COLO829 (cell line): ENCODE results near the gene CNOT4.
"Not testable (repeated sequence)": the region's sequence is repeated elsewhere in the genome, so short reads cannot be mapped to it uniquely, and the experiment has no call there.

ENCODE experiments used
- DNase-seq: peaks from one replicate; pipeline ENCODE4 v3.0.0; 2012; ENCODE audit warnings: low spot score

CNOT4 gene

DNA sequence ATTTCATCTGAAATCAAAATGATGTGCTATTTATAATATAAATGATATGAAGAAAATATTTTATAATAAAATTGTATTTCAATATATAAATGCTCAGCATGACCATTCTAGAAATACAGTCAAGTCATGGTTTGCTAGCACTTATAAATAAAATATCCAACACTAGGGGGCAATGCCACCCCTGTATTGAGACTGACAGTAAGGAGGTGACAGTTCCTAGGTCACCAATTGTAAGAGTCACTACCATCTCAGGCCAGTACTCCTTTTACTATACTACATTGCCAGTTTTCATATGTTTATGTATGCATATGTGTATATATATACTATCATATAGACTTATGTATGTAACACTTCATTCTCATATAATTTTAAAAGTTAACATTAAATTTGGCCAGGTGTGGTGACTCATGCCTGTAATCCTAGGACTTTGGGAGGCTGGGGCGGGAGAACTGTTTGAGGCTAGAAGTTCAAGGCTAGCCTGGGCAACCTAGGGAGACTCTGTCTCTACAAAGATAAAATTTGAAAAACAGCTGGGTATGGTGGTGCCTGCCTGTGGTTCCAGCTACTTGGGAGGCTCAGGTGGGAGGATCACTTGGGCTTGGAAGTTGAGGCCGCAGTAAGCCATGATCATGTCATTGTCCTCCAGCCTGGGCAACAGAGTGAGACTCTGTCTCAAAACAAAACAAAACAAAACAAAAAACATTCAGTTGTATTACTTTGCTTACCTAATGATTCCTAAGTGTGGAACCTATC is 2.4 kb upstream of the CNOT4 start:
- DNase-seq, result peak; percentile 84

DNA sequence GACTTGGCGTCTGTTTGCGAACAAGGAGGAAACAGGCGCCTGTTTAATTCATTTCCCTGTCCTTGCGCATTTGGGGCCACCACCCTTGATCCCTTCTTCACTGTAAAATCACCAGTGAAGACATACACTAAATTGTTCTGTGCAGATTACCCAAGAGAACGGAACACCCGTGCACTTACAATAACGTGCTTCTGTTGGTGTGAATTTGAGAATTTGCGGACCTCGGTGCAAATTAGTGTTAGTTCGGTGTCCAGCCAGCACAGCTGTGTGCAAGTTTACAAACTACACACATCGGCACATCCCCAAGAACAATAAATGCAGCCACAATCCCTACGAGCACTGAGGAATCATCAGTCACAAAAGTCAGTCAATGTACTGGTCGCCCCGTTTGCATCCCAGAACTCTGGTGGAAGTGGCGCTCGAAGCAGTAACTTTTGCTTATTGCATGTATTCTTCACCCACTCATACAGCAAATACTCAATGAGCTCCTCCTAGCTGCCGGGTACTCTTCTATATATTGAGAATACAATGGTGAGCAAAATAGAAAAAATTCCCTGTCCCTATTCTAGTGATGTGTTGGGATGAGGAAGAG is 786 bp upstream of the CNOT4 start:
- DNase-seq, result no peak

GRCh38 chr7:135509589-135509838 is 388 bp downstream of the CNOT4 start:
- no peak for DNase-seq

- DNase-seq, result no peak
These were observed 866 bp downstream of the CNOT4 start for GRCh38 chr7:135508883-135509588.

DNA sequence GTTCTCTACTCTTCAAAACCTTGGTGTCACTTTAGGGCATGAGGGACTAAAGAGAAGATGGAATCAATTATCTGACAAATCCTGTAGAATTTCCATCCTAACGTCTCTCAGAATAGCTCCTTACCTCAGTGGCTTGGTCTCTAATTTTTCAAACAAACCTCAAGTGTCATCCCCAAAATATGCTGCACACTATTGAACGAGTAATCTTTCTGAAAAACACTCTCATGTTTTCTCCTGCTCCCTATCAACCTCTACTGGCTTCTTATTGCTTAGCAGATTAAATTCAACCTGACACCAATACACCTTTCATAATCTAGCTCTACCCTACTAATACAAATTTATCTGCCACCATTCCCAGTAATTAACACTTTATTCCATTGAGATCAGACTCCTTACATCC is 8.5 kb downstream of the CNOT4 start:
- no peak for DNase-seq

- DNase-seq, result no peak
These were observed 10.1 kb downstream of the CNOT4 start for GRCh38 chr7:135499818-135500217.

DNA sequence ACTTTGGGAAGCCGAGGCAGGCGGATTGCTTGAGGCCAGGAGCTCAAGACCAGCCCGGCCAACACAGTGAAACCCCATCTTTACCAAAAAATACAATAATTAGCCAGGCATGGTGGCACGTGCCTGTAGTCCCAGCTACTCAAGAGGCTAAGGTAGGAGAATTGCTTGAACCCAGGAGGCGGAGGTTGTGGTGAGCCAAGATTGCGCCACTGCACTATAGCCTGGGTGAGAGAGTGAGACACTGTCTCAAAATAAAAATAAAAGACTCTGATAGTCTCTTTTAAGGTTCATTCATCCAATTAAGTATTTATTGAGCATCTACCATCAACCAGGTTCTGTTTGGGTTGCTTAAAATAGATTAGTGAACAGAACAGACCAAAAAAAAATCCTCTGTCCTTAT is 12.7 kb downstream of the CNOT4 start:
- DNase-seq, result not testable (repeated sequence)

DNA sequence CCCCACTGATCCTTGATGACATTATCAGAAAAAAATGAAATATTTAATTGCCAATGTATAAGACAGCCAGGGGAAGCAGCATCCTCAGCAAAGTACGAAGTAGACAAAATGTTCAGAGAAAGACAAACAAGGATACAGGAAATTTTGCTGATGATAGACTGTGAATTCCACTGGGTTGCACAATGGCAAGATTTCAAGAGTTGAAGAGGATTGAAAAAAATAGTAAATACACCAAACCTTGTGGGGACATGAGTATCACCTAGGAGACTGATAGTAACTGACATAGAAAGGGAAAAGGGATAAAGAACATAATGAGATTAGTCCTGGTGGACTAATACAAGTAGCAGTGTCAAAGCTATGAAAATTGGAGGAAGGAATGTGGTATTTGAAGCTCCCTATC is 16.5 kb downstream of the CNOT4 start:
- DNase-seq, result no peak

GRCh38 chr7:135492151-135492550 is 17.8 kb downstream of the CNOT4 start:
- no peak for DNase-seq

GRCh38 chr7:135490783-135491182 is 19.1 kb downstream of the CNOT4 start:
- DNase-seq, result no peak

GRCh38 chr7:135489791-135490190 is 20.1 kb downstream of the CNOT4 start:
- DNase-seq, result no peak

- no peak for DNase-seq
These were observed 23.5 kb downstream of the CNOT4 start for GRCh38 chr7:135486261-135486920.

GRCh38 chr7:135481598-135481979 is 28.3 kb downstream of the CNOT4 start:
- no peak for DNase-seq

DNA sequence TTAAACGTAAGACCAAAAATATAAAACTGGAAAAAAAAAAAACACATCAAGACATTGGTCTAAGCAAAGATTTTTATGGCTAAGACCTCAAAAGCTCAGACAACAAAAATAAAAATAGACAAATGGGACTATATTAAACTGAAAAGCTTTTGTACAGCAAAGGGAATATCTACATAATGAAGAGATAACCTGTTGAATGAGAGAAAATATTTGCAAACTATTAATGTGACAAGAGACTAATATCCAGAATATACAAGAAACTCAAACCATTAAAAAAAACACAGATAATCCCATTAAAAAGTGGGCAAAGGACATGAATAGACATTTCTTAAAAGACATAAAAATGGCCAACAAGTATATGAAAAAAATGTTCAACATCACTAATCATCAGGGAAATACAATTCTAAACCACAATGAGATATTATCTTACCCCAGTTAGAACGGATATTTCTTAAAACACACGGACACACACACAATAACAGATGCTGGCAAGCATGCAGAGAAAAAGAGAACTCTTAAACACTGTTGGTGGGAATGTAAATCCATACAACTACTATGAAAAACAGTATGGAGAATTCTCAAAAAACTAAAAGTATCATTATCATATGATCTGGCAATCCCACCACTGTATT is 28.8 kb downstream of the CNOT4 start:
- no peak for DNase-seq

DNA sequence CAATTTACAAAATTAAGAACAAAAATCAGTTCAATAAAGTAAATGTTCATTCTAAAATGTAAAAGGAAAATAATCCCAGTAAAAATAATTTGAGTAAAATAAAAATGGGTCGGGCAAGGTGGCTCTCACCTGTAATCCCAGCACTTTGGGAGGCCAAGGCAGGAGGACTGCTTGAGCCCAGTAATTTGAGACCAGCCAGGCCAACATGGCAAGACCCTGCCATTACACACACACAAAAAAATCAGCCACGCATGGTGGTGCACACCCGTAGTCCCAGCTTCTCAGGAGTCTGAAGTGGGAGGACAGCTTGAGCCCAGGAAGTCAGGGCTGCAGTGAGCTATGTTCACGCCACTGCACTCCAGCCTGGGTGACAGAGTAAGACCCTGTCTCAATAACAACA is 34.4 kb downstream of the CNOT4 start:
- DNase-seq, result no peak

DNA sequence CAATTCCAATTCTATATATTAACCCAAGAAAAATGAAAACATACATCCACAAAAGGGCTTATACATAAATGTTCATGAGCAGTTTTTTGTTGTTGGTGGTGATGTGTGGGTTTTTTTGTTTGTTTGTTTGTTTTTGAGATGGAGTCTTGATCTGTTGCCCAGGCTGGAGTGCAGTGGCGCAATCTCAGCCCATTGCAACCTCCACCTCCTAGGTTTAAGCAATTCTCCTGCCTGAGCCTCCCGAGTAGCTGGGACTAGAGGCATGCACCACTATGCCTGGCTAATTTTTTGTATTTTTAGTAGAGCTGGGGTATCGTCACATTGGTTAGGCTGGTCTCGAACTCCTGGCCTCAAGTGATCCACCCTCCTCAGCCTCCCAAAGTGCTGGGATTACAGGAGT is 40.2 kb downstream of the CNOT4 start:
- DNase-seq, result not testable (repeated sequence)

- no peak for DNase-seq
These were observed 42.6 kb downstream of the CNOT4 start for GRCh38 chr7:135467207-135467711.

GRCh38 chr7:135466442-135467206 is 43.3 kb downstream of the CNOT4 start:
- DNase-seq, result no peak

DNA sequence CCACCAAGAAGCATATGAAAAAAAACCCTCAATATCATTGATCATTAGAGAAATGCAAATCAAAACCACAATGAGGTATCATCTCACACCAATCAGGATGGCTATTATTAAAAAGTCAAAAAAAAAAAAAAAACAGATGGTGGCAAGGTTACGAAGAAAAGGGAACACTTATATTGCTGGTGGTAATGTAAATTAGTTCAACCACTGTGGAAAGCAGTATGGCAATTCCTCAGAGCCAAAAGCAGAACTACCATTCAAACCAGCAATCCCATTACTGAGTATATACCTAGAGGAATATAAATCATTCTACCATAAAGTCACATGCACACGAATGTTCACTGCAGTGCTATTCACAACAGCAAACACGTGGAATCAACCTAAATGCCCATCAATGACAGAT is 46.0 kb downstream of the CNOT4 start:
- no peak for DNase-seq

- no peak for DNase-seq
These were observed 49.8 kb downstream of the CNOT4 start for GRCh38 chr7:135459951-135460567.

GRCh38 chr7:135459076-135459475 is 50.8 kb downstream of the CNOT4 start:
- DNase-seq, result no peak
